ENCODE results near the gene MCUR1.
A peak's percentile ranks its signal among the peaks of the same experiment; 100 is the strongest.
"Not testable (repeated sequence)": the region's sequence is repeated elsewhere in the genome, so short reads cannot be mapped to it uniquely, and the experiment has no call there.

Gene MCUR1

DNA sequence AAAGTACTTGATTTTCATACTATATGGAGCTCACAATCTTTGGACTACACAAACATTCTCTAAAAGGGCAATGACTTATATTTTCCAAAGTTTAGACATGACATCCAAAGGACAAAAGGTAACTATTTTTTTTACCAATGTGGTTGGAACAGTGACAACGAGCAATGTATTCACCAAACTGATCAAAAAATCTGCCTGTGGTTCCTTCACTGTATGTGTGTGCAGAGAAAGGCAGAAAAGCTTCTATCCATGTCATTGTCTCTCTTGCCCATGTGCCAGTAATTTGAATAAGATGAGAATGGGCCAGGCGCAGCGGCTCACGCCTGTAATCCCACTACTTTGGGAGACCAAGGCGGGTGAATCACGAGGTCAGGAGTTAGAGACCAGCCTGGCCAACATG is 25.5 kb downstream of the MCUR1 start:
- in situ Hi-C loops (cut with HindIII; ENCODE audit: low pct_unique_long_range_greater_than_20kb, low sequenced_read_pairs), result no loop called here
- no peak for DNase-seq (ENCODE audit: low read depth in 1 of 2, low spot score in 1 of 2)
- no peak for TF ChIP-seq JUND (IDR thresholded peaks at IDR 0.05; ENCODE audit: low read depth)

DNA sequence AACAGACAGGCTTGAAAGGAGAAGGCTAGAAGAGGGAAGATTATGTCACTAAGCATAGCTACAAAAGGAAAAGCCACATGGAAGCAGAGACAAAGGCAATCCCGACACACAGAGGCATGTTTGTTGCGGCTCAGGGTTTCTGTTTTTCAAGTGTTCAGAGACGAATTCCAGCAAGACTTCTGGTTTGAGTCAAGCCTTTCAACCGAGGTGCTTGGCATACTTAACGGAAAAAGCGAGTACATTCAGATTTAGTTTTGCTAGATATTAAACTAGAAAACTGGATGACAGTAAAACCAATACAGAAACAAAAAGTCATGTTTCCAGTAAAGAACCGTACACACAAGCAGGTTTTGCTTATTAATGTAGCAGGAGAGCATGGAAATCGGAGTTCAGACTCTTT is 27.2 kb downstream of the MCUR1 start:
- no peak for TF ChIP-seq JUND (IDR thresholded peaks at IDR 0.05; ENCODE audit: low read depth)
- DNase-seq (ENCODE audit: low read depth in 1 of 2, low spot score in 1 of 2), result no peak
- in situ Hi-C loops (cut with HindIII; ENCODE audit: low pct_unique_long_range_greater_than_20kb, low sequenced_read_pairs), result no loop called here

DNA sequence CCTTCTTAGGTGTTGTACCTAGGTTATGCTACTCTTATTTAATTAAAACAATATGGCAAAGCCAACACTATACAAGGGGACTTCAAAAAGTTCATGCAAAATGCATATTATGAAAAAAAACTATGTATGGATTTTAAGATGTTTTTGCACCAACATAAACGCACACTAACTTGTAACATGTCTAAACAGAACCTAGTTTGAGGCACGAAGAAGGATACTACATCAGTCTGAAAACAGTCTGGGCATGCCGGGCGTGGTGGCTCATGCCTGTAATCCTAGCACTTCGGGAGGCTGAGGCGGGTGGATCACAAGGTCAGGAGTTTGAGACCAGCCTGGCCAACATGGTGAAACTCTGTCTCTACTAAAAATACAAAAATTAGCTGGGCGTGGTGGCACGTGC is 34.2 kb downstream of the MCUR1 start:
- in situ Hi-C loops (cut with HindIII; ENCODE audit: low pct_unique_long_range_greater_than_20kb, low sequenced_read_pairs); DNase-seq (ENCODE audit: low read depth in 1 of 2, low spot score in 1 of 2): not testable (repeated sequence)

DNA sequence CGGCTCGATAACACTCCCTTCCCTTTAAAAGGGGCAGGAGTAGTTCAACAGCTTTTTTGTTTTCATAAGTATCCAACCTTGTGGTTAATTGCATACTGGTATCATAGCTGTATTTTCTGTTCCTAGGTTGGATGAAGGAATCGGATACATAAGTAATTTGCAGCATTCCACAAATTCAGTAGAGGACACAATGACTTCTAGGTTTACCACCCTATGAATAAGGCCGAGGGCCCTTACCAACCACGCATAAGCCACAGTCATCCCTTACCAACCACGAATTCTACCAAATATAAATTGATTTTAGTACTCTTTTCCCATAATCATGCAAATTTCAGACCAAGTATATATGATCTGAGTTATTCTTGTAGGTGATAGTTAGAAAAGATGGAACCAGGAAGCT is 36.3 kb downstream of the MCUR1 start:
- no peak for TF ChIP-seq JUND (IDR thresholded peaks at IDR 0.05; ENCODE audit: low read depth)
- no peak for DNase-seq (ENCODE audit: low read depth in 1 of 2, low spot score in 1 of 2)
- in situ Hi-C loops (cut with HindIII; ENCODE audit: low pct_unique_long_range_greater_than_20kb, low sequenced_read_pairs), result no loop called here

DNA sequence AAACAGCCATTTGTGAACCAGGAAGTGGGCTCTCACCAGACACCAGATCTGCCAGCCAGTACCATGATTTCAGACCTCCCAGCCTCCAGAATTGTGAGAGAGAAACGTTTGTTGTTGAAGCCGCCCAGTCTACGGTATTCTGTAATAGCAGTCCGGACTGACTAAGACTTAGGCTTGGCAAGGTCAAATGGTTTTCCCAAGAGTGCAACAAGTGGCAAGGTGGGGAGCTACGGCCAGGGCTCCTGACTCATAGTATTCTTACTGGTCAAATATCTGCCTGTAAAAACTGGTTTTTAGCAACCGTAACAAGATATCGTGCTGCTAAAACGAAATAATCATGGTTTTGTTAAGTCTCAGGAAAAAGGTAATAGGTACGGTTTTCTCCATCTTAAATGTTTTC is 37.8 kb downstream of the MCUR1 start:
- in situ Hi-C loops (cut with HindIII; ENCODE audit: low pct_unique_long_range_greater_than_20kb, low sequenced_read_pairs), result no loop called here
- no peak for DNase-seq (ENCODE audit: low read depth in 1 of 2, low spot score in 1 of 2)
- TF ChIP-seq JUND (IDR thresholded peaks at IDR 0.05; ENCODE audit: low read depth), result no peak

DNA sequence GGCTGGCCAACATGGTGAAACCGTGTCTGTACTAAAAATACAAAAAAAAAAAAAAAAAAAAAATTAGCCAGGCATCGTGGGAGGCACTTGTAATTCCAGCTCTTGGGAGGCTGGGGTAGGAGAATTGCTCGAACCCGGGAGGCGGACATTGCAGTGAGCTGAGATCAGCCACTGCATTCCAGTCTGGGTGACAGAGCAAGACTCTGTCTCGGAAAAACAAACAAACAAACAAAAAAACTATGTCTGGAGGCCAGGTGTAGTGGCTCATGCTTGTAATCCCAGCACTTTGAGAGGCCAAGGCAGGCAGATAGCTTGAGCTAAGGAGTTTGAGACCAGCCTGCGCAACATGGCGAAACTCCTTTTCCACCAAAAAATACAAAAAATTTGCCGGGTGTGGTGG is 38.9 kb downstream of the MCUR1 start:
- peak in 1 of 2 experiments; percentile 30 for DNase-seq (ENCODE audit: low read depth in 1 of 2, low spot score in 1 of 2)
- in situ Hi-C loops (cut with HindIII; ENCODE audit: low pct_unique_long_range_greater_than_20kb, low sequenced_read_pairs), result not testable (repeated sequence)

DNA sequence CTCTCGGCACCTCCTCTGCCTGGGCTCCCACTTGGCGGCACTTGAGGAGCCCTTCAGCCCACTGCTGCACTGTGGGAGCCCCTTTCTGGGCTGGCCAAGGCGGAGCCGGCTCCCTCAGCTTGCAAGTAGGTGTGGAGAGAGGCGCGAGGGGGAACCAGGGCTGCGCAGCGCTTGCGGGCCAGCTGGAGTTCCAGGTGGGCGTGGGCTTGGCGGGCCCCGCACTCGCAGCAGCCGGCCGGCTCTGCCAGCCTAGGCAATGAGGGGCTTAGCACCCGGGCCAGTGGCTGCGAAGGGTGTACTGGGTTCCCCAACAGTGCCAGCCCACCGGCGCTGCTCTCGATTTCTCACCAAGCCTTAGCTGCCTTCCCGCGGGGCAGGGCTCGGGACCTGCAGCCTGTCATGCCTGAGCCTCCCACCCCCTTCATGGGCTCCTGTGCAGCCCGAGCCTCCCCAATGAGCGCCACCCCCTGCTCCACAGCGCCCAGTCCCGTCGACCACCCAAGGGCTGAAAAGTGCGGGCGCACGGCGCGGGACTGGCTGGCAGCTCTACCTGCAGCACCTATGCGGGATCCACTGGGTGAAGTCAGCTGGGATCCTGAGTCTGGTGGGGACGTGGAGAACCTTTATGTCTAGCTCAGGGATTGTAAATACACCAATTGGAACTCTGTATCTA is 41.9 kb downstream of the MCUR1 start:
- in situ Hi-C loops (cut with HindIII; ENCODE audit: low pct_unique_long_range_greater_than_20kb, low sequenced_read_pairs), result not testable (repeated sequence)

DNA sequence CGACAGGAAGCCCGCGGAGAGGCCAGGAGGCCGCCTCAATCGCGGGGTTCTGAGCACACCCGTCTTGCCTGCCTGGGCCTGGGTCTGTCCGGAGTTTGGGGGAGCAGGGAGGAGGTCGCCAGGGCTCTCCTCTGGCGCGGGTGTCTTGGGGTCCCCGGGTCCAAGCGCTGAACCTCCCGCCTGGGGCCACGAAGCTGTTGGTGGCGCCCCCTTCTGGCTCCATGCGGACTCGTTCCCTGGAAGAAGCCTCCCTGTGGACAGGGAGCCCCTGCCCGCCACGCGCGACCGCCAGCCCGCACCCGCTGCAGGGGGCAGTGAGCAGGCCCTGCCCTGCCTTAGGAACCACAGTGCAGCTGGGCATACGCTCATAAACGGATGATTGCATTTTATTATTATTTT is 44.7 kb downstream of the MCUR1 start:
- TF ChIP-seq JUND (IDR thresholded peaks at IDR 0.05; ENCODE audit: low read depth), result no peak

More for the DNA sequence above, 41.9 kb downstream of the MCUR1 start:
- DNase-seq (ENCODE audit: low read depth in 1 of 2, low spot score in 1 of 2), result not testable (repeated sequence)

DNA sequence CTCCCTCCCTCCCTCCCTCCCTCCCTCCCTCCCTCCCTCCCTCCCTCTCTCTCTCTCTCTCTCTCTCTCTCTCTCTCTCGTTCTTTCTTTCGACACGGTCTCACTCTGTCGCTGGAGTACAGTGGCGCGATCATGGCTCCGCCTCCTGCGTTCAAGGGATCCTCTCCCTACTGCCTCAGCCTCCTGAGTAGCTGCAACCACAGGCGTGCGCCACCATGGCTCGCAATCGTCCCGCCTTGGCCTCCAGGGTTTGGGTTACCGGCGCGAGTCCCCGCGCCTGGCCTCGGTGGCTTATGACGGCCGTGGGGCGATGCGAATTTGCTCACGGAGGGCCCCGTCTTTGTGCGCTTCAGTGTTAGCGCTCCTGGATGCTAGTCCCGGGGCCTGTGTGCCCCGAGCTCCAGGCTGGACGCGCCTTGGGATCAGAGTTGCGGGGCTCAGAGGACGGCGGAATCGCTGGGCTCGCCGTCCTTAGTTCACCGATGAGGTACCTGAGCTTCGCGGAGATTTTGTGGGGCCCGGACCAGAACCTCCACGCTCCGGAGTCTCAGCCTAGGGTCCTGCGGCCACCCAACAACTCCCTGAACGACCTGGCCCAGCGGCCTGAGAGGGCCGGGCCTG is 45.2 kb downstream of the MCUR1 start:
- in situ Hi-C loops (cut with HindIII; ENCODE audit: low pct_unique_long_range_greater_than_20kb, low sequenced_read_pairs), result no loop called here
- no peak for TF ChIP-seq JUND (IDR thresholded peaks at IDR 0.05; ENCODE audit: low read depth)
- DNase-seq (ENCODE audit: low read depth in 1 of 2, low spot score in 1 of 2), result no peak

More for the DNA sequence above, 44.7 kb downstream of the MCUR1 start:
- in situ Hi-C loops (cut with HindIII; ENCODE audit: low pct_unique_long_range_greater_than_20kb, low sequenced_read_pairs), result no loop called here
- DNase-seq (ENCODE audit: low read depth in 1 of 2, low spot score in 1 of 2), result no peak

DNA sequence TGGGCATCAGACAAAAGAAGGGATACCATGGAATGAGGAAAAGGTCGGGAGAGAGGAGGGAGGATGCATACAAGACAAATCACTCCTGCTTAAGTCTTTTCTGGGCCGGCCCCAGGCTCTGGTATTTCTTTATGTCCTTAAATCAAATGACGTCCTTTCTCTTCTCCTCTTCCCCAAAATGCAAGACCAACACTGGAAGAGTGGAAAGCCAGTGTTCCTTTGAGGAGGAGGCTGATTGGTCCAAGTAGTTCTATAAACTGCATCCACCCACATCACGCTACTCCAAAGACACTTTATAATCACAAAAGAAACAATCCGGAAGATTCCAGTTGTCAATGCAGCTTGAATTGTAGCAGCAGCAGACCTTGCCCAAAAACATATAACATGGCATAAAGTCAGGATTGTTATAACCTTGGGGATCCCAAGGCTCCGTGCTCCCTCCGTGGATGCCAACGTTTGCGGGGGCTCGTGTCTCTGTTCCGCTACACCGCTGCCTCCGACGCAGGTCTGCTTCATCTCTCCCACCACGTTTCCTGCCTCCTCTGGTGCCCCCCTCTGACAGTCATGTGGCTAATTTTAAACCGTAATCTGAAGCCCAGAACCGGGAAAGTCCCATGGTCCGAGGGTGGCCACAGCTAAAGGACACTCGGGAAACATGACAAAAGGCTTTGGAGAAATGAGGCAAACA is 47.1 kb downstream of the MCUR1 start:
- no peak for DNase-seq (ENCODE audit: low read depth in 1 of 2, low spot score in 1 of 2)
- in situ Hi-C loops (cut with HindIII; ENCODE audit: low pct_unique_long_range_greater_than_20kb, low sequenced_read_pairs), result no loop called here
- TF ChIP-seq JUND (IDR thresholded peaks at IDR 0.05; ENCODE audit: low read depth), result no peak

DNA sequence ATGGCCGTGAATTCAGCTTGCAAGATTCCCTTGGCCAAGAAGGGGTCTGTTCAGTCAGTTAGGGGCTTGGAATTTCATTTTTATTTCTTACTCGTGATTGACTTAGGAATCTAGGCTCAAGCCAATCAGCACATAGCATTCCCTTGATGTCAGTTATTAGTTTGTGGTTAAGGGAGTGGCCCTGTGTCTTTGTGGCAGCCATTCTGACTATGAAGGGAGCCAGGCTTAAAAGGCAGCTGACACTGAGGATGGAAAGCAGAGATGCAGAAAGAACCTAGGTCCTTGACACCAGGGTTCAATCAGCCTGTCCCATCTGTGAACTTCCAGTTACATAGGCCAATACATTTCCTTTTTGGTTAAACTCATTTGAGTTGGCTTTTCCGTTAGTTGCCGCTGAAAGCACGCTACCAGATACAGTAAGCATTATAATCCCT is 48.1 kb downstream of the MCUR1 start:
- peak in 1 of 2 experiments; percentile 3 for DNase-seq (ENCODE audit: low read depth in 1 of 2, low spot score in 1 of 2)
- in situ Hi-C loops (cut with HindIII; ENCODE audit: low pct_unique_long_range_greater_than_20kb, low sequenced_read_pairs), result no loop called here
- no peak for TF ChIP-seq JUND (IDR thresholded peaks at IDR 0.05; ENCODE audit: low read depth)

DNA sequence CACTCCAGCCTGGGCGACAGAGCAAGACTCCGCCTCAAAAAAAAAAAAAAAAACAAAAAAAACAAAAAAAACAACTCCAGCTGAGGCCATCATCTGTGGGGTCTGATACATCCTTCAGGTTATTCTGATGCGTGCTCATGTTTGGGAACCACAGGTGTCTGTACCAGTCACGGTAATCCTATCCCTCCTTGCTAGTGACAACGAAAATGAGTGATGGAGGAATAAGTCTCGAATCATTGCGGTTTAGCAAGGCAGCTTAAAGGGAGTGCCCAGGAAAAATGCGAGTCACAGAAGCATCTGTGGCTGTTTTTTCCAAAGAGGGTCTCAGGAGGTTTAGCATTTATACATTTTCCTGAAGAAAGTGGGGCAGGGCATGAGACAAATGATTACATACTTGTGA is 48.8 kb downstream of the MCUR1 start:
- in situ Hi-C loops (cut with HindIII; ENCODE audit: low pct_unique_long_range_greater_than_20kb, low sequenced_read_pairs), result no loop called here
- DNase-seq (ENCODE audit: low read depth in 1 of 2, low spot score in 1 of 2), result no peak
- no peak for TF ChIP-seq JUND (IDR thresholded peaks at IDR 0.05; ENCODE audit: low read depth)

DNA sequence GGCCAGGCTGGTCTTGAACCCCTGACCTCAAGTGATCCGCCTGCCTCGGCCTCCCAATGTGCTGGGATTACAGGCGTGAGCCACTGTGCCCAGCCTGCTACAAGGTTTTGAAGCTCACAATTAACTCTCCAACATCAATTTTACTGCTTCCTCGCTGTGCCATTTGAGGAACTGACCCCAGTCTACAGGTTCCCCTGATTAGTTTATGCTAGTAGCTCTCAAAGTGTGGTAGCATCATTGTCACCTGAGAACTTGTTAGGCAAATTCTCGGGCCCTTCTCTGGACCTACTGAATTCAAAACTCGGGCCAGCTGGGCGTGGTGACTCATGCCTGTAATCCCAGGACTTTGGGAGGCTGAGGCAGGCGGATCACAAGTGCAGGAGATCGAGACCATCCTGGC is 49.4 kb downstream of the MCUR1 start:
- DNase-seq (ENCODE audit: low read depth in 1 of 2, low spot score in 1 of 2), result no peak
- no peak for TF ChIP-seq JUND (IDR thresholded peaks at IDR 0.05; ENCODE audit: low read depth)
- in situ Hi-C loops (cut with HindIII; ENCODE audit: low pct_unique_long_range_greater_than_20kb, low sequenced_read_pairs), result no loop called here

Measured in T47D (cell line).